HG02642 (cell line): Measurements from ENCODE around the gene SRRD.

Source experiments
- ATAC-seq: cut with Tn5 transposase; IDR thresholded peaks from one replicate; pipeline ENCODE4 v1.9.1; 2021; ENCODE audit warnings: mild to moderate bottlenecking; ENCODE audit not compliant: unreplicated experiment, poor library complexity

SRRD gene

GRCh38 chr22:26480611-26480932 is 3.1 kb upstream of the SRRD start:
- ATAC-seq: no peak

- no peak for ATAC-seq
Observed at GRCh38 chr22:26481112-26481693, 2.5 kb upstream of the SRRD start.

- ATAC-seq: no peak
Observed at GRCh38 chr22:26481694-26482093, 2.0 kb upstream of the SRRD start.

GRCh38 chr22:26482161-26482560 is 1.5 kb upstream of the SRRD start:
- ATAC-seq: no peak

- no peak for ATAC-seq
Observed at GRCh38 chr22:26483043-26483438, 636 bp upstream of the SRRD start.

GRCh38 chr22:26484360-26484706 is 656 bp downstream of the SRRD start:
- no peak for ATAC-seq

- ATAC-seq: no peak
Observed at GRCh38 chr22:26485013-26485412, 1.3 kb downstream of the SRRD start.

- ATAC-seq: no peak
Observed at GRCh38 chr22:26485806-26486390, 2.2 kb downstream of the SRRD start.

GRCh38 chr22:26486394-26486793 is 2.7 kb downstream of the SRRD start:
- ATAC-seq: no peak

GRCh38 chr22:26487996-26488395 is 4.3 kb downstream of the SRRD start:
- no peak for ATAC-seq

- no peak for ATAC-seq
Observed at GRCh38 chr22:26489447-26490036, 5.9 kb downstream of the SRRD start.

GRCh38 chr22:26492220-26492619 is 8.5 kb downstream of the SRRD start:
- no peak for ATAC-seq

GRCh38 chr22:26494506-26494905 is 10.8 kb downstream of the SRRD start:
- ATAC-seq: no peak

GRCh38 chr22:26496456-26496855 is 12.8 kb downstream of the SRRD start:
- ATAC-seq: no peak

- ATAC-seq: no peak
Observed at GRCh38 chr22:26499188-26499703, 15.6 kb downstream of the SRRD start.

GRCh38 chr22:26501996-26502395 is 18.3 kb downstream of the SRRD start:
- no peak for ATAC-seq

GRCh38 chr22:26502688-26503561 is 19.2 kb downstream of the SRRD start:
- ATAC-seq: no peak

- ATAC-seq: no peak
Observed at GRCh38 chr22:26503758-26504157, 20.1 kb downstream of the SRRD start.

- no peak for ATAC-seq
Observed at GRCh38 chr22:26508148-26508547, 24.5 kb downstream of the SRRD start.

- peak; percentile 97 for ATAC-seq
Observed at GRCh38 chr22:26512149-26512793, 28.6 kb downstream of the SRRD start, which contains the start of gene TFIP11. TSS of gene TFIP11 (minus strand) at chr22:26512473. CDS start at chr22:26510272, 2,201 bp downstream.

GRCh38 chr22:26513838-26514237 is 30.2 kb downstream of the SRRD start:
- no peak for ATAC-seq
